Adrenal gland (tissue), 5 donors: ENCODE data around the gene CNTN5.

Experiments
- CTCF ChIP-seq, 6 experiments: fragments of 450-650 bp in 4 of 6; fragments of 200-600 bp in 2 of 6; sonication (generic) in 1 of 6; IDR thresholded peaks; 1 replicate in 5 of 6; 2 replicates in 1 of 6; pipeline versions ENCODE4 v1.5.1 to v1.8.0; 2016 to 2021; ENCODE audit warnings: antibody characterized with exemption in 6 of 6, mild to moderate bottlenecking in 2 of 6, moderate library complexity in 1 of 6
- POLR2A ChIP-seq, 2 donors: fragments of 450-650 bp; IDR thresholded peaks; one replicate each; pipeline ENCODE4 v1.6.1; 2017; ENCODE audit warnings: antibody characterized with exemption in 2 of 2, mild to moderate bottlenecking in 2 of 2, moderate library complexity in 1 of 2
- donor health status: DM: no; HTN: no; CAD: no.

GRCh38 chr11:99443276-99443675 is 422.5 kb downstream of the CNTN5 start:
- TF ChIP-seq POLR2A (IDR thresholded peaks at IDR 0.05) (no peak), CTCF (IDR thresholded peaks at IDR 0.05) (no peak)
